Endometrial microvascular endothelial cells (primary cell): ENCODE data around the gene BAZ1B. TPM values are rescaled to one million over a fixed set of nuclear protein-coding genes. Genes with fewer than 3 reads are reported as not detected.
"Not testable (repeated sequence)": the region's sequence is repeated elsewhere in the genome, so short reads cannot be mapped to it uniquely, and the experiment has no call there.

Source experiments
- in situ Hi-C: cut with HindIII; loops from 2 replicates; pipeline ENCODE4 v1.10.0; 2017; ENCODE audit warnings: low sequenced_read_pairs, low pct_unique_long_range_greater_than_20kb; ENCODE audit errors: inconsistent ontology term
- total RNA-seq: library from RNA; depleted of rRNA; stranded (reverse); fragments of >200 nt; gene quantifications from one replicate; pipeline ENCODE4 v1.2.3, GENCODE V29; 2015; ENCODE audit errors: inconsistent ontology term

BAZ1B gene
- total RNA-seq, 1 donor from 2014 or later = 35.7 TPM

- in situ Hi-C loops = no loop called here
Measured at GRCh38 chr7:73418113-73418703, 103.9 kb downstream of the BAZ1B start.

- in situ Hi-C loops = not testable (repeated sequence)
Measured at GRCh38 chr7:73410541-73411131, 111.5 kb downstream of the BAZ1B start.

GRCh38 chr7:73404860-73405259 lies 117.2 kb downstream of the BAZ1B start:
- in situ Hi-C loops = not testable (repeated sequence)

GRCh38 chr7:73399185-73400050 lies 122.7 kb downstream of the BAZ1B start:
- in situ Hi-C loops = not testable (repeated sequence)

- in situ Hi-C loops = no loop called here
Measured at GRCh38 chr7:73397521-73398281, 124.4 kb downstream of the BAZ1B start.

GRCh38 chr7:73395538-73396503 lies 126.3 kb downstream of the BAZ1B start:
- in situ Hi-C loops = no loop called here

GRCh38 chr7:73394422-73394821 lies 127.7 kb downstream of the BAZ1B start:
- in situ Hi-C loops = no loop called here

- in situ Hi-C loops = no loop called here
Measured at GRCh38 chr7:73391396-73391795, 130.7 kb downstream of the BAZ1B start.

Other genes starting within 250 kb of the BAZ1B start
- 14.6 TPM for gene NSUN5, start 213.5 kb downstream of the BAZ1B start, total RNA-seq
- gene TRIM50, start 194.2 kb downstream of the BAZ1B start, total RNA-seq = not detected
- not detected for gene FKBP6, start 194.1 kb downstream of the BAZ1B start, total RNA-seq
- gene FZD9, start 88.5 kb downstream of the BAZ1B start, total RNA-seq = 1.6 TPM
- gene BCL7B, start 35.4 kb upstream of the BAZ1B start, total RNA-seq = 112 TPM
- gene TBL2, start 56.3 kb upstream of the BAZ1B start, total RNA-seq = 77.2 TPM
- gene MLXIPL, start 102.2 kb upstream of the BAZ1B start, total RNA-seq = not detected
- gene VPS37D, start 145.5 kb upstream of the BAZ1B start, total RNA-seq = not detected
- 5.0 TPM for gene DNAJC30, start 161.2 kb upstream of the BAZ1B start, total RNA-seq
- gene BUD23, start 161.3 kb upstream of the BAZ1B start, total RNA-seq = 72.6 TPM
- 6.2 TPM for gene STX1A, start 197.4 kb upstream of the BAZ1B start, total RNA-seq
- 23.7 TPM for gene ABHD11, start 216.5 kb upstream of the BAZ1B start, total RNA-seq
- not detected for gene CLDN3, start 248.0 kb upstream of the BAZ1B start, total RNA-seq